ENCODE results near the gene ICA1.

The ICA1 gene

GRCh38 chr7:8146788-8147413 is 115.1 kb downstream of the ICA1 start:
- no peak overlapping the region for H3K4me3 ChIP-seq (ENCODE audit: low read length)
- no peak for DNase-seq (ENCODE audit: low read depth, low spot score)

DNA sequence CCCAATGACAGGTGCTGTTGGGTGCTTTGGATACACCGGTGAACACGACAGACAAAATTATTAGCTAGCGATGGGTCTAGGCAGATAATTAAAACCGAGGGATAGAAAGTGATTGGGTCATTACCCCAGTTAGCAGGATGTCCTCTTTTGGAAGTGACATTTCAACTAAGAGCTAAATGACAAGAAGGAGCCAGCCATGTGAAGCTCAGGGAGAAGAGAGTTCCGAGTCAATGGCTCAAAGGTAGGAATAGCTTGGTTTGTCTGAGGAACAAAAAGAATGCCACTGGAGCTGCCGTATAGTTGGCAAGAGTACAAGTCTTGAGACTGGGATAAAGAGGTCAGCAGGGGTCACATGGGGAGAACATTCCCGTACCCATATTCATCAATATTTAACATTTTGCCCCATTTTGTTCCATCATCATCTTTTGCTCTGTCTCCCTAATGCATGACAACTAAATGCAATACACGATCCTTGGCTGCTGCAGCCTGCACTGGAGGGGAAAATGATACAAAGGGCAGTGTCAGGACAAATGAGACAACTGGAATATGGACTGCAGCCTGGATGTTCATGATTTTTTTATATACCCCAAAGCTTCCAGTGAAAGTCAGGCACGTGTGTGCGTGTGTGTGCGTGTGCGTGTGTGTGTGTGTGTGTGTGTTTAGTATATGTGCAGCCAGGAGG is 115.7 kb downstream of the ICA1 start:
- no peak for DNase-seq (ENCODE audit: low read depth, low spot score)
- H3K4me3 ChIP-seq (ENCODE audit: low read length) = no peak overlapping the region

GRCh38 chr7:8144856-8145255 is 117.1 kb downstream of the ICA1 start:
- no peak for DNase-seq (ENCODE audit: low read depth, low spot score)
- no peak overlapping the region for H3K4me3 ChIP-seq (ENCODE audit: low read length)

DNA sequence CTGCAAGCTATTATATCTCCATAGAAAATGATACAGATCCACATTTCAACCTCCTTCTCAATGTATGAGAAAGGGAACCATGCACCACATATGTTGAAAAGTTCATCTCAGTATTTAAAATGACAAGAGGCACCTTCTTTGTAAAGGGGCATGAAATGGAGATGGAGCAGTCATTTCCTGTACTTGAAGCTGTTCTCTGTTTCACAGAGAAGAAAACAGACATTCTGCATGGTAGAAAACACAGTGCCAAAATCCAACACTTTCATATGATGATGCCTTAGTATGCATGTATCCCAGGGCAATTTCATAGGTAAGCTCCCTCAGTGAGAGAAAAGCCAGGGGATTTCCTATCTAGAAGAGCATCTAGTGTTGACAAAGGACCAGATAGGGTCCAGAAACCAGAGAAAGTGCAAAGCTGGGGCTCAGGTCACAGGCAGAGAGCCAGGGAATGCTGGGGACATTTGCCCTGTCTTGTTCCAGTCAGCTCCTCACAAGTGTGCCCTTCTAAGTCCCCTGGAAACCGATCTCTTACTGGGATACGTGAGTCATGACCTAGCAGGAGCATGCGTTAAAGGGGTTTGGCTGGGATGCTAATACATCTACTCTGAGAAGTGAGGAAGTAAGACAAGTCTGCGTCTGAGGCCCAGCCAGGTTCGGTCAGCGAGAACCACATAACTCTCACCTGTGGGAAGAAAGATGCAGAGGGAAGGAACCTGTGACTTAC is 118.7 kb downstream of the ICA1 start:
- no peak overlapping the region for H3K4me3 ChIP-seq (ENCODE audit: low read length)
- DNase-seq (ENCODE audit: low read depth, low spot score) = no peak

DNA sequence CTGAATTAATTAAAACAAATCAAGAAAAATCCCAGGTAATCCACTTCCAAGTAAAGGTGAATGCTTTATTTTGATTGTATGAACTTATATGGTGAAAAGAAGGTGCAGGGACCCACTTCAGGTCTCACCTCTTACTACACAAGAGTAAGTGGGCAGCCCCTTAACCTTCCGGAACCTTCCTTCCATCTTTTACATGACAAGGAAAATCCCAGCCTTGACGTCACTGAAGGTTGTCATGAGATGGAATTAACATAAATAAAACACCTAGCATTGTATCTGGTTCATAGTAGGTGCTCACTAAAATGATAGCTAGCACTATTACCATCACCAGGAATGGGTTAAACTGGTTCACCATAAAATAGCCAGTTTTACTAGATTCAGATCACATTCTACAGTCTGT is 119.5 kb downstream of the ICA1 start:
- no peak for DNase-seq (ENCODE audit: low read depth, low spot score)
- H3K4me3 ChIP-seq (ENCODE audit: low read length) = no peak overlapping the region

DNA sequence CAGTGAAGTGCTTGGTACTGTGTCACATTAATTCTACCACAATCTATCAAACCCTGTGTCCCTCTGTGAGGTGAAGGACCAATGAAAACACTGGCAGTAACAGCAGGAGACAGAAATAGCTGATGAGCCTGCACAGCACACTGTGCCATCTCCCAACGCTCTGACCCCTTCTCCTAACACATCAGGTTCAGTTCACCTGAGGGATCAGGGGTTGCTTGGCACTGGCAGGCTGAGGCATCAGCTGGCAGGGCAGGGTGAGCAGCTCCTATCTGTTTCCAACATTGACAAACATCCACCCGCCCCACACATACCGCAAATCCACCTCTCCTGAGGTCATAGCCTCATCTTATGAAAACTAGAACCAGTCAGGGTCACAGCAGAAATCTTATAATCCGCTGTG is 120.9 kb downstream of the ICA1 start:
- H3K4me3 ChIP-seq (ENCODE audit: low read length) = no peak overlapping the region
- DNase-seq (ENCODE audit: low read depth, low spot score) = no peak

DNA sequence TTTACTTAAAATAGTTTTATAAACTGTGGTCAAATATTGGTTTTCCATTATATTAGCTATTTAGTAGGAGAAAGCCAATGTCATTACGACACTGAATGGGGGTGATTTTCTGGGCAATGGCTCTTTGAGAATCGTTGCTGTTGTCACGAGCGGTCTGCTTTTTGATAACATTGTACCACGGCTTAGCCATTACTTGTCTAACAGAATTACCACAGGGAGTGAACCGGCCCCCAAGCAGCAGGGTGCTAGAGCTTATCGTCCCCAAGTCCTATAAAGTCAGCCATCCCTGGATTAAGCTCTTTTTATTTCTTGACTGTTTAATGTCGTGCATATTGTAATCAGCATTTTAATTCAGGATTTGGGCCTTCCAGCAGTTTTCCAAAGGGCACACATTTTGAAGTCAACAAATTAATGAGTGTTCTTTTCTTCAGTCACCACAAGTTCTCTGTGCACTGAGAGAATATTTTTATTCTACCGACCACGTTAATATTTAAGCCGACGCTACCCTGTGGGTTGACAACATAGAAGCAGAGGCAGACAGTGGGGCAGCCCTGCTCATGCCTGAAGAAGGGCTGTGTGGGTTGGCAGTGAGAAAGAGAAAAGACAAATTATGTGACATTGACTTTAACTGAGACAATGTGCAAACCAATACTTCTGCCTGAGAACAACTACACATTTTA is 125.8 kb downstream of the ICA1 start:
- DNase-seq (ENCODE audit: low read depth, low spot score) = no peak
- no peak overlapping the region for H3K4me3 ChIP-seq (ENCODE audit: low read length)

DNA sequence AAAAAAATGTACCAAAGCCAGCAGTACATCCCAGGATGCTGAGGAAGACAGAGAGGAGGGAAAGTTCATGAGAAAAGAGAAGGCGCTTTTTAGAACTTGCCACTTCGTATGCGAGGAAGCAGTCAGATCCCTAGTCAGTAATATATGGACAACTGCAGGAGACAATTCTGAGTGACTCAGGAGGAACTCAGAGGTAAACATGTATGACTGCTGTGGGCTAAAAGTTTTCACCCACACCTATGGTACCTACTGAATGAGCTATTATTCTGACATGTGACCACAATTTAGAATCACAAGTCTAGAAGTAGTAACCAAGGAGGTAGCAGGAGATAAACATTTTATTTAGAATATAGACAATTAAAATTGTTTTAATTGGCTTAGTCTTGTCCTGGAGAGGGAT is 126.5 kb downstream of the ICA1 start:
- no peak for DNase-seq (ENCODE audit: low read depth, low spot score)
- H3K4me3 ChIP-seq (ENCODE audit: low read length) = no peak overlapping the region

DNA sequence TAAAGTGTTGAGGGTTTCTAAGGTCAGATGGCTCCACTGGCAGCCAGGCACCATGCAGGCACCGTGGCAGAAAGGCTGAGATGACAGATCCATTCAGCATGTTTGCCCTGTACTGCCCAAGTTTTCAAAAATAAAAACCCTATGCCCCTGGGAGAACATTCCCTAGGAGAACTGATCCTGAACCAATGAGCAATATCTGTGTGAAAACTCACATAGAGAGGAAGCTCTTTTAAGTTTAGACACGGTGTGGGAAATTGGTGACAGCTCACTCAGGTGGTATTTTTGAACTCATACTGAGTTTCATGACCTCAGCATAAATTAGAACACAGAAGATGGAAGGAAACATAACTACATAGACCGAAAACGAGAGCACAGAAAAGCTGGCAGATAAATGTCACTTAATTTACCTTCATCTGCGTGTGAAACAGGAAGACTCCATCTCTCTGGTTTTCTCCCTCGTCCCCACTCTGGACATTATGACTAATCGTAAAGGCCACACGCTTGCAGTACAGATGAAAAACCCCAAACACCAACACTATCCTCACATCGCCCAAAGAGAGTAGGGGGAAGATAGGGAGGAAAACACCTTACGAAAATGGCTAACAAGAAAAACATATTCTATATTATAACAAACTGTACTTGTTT is 127.8 kb downstream of the ICA1 start:
- H3K4me3 ChIP-seq (ENCODE audit: low read length) = no peak overlapping the region
- DNase-seq (ENCODE audit: low read depth, low spot score) = no peak

DNA sequence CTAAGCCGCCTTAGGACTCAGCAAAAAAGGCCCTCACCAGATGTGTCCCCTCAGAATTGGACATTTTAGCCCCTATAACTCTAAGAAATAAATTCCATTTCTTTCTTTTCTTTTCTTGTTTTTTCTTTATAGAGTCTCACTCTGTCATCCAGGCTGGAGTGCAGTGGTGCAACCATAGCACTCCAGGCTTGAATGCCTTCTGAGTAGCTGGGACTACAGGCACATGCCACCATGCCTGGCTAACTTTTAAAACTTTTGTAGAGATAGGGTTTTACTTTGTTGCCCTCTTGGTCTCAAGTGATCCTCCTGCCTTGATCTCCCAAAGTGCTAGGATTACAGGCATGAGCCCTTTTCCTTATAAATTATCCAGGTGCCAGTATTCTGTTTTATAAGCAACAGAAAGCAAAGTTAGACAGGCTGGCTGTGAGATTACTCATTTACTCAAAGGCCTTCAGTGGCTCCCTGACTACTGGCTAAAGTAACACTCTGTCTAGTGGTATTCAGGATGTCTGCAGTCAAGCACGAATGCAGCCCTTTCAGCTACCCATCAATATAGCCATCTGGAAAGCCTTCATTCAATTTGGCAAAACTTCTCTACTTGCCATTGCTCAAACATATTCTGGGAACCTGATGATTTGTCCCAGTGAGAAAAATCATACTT is 128.6 kb downstream of the ICA1 start:
- no peak for DNase-seq (ENCODE audit: low read depth, low spot score)
- H3K4me3 ChIP-seq (ENCODE audit: low read length) = no peak overlapping the region

DNA sequence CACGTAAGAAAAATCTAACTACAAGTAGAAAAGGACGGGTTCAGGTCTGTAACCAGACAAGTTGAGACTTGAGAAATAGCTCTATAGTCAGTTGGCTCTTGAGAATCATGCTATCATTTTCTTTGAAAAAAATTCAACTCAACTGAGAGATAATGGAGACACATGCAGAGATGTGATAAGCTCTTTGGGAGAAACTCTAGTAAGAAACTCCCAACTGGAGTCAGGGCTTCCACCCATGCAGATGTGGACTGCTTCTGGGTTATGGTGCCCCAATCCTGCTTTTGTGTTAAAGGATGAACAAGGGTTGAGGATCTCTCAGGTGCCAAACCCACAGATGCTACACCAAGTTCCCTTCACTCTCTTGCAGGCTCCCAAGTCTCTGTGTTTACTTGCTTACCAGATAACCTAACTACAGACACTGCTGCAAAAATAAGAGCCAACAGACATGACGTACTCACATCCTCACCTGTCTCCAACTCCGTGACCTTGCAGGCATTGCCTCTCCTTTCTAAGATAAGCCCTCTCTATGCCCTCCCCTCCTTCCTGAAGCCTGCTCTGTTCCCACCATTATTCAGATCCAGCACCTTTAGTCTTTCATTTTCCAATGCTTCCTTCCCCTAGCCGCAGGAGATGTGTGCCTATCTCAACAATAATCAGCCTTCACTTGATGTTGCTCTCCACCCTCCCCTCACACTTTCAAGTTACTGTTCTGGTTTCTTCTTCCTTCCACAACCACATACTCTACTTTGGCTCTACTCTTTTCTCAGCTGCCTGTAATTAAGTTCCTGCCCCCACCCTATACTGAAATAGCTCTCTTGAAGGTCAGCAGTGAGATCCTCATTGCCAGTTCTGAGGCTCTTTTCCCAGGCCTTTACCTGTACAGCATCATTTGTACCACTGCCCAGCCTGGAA is 130.0 kb downstream of the ICA1 start:
- H3K4me3 ChIP-seq (ENCODE audit: low read length) = peak overlapping the region; percentile 30; the same call in 1 of the 2 replicates
- DNase-seq (ENCODE audit: low read depth, low spot score) = peak; percentile 89

DNA sequence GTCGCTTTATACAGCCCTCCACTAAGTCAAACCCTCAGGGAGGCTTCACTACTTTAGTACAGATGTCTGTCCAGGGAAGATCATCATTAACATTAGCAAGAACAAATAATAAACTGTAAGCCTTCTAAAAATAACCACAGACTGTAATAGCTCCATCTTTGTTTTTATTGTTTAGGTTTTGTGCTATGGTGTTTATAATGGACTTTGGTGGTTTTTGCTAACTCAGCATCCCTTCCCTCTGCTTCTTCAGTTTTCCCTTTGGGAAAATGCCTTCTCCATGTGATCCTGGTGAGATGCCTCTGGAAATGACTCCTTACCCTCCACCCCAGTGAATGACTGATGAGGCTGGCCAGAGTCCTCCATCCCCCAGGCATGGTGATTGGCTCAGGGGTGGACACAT is 131.3 kb downstream of the ICA1 start:
- no peak overlapping the region for H3K4me3 ChIP-seq (ENCODE audit: low read length)
- DNase-seq (ENCODE audit: low read depth, low spot score) = no peak

- H3K4me3 ChIP-seq (ENCODE audit: low read length) = no peak overlapping the region
- DNase-seq (ENCODE audit: low read depth, low spot score) = no peak
Observed at GRCh38 chr7:8129318-8129659, 132.7 kb downstream of the ICA1 start.

GRCh38 chr7:8128449-8129317 is 133.3 kb downstream of the ICA1 start:
- no peak for DNase-seq (ENCODE audit: low read depth, low spot score)
- no peak overlapping the region for H3K4me3 ChIP-seq (ENCODE audit: low read length)

- DNase-seq (ENCODE audit: low read depth, low spot score) = no peak
- H3K4me3 ChIP-seq (ENCODE audit: low read length) = no peak overlapping the region
Observed at GRCh38 chr7:8126601-8127167, 135.3 kb downstream of the ICA1 start.

DNA sequence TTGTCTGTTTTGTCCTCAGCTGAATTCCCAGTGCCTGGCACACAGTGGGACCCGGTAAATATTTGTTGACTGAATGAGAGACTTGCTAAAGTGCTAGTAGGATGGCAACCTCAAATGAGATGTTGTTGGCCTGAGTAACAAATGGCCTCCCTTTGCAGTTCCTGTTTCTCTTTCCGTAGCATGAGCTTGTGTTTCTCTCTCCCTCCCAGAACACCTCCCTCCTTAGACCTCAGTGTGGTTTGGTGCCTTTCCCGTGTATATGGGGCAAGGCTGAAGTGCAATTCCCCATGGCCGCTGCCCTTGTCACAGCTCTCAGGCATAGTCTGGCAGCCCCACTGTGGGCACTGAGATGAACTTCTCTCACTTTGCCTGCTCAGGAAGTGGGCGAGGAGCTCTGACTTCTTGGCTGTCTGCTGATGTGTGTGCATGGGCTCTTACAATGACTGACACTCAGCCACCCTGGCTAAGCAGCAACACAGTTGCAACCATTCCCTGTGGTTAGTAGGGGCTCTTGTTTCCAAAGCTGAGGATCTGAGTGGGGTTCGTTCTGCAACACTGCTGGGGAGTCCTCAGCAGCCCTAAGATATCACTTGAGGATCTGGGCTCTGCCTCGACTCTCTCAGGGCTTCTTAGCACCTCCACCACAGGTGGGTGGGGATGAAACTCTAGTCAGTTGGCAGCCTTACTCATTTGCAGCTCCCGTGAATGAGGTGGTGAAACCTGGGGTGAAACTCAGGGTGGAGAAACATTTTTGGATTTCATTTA is 136.1 kb downstream of the ICA1 start:
- H3K4me3 ChIP-seq (ENCODE audit: low read length) = no peak overlapping the region; the same call in 1 of the 2 replicates
- DNase-seq (ENCODE audit: low read depth, low spot score) = peak; percentile 89
